SH-SY5Y (cell line): ENCODE data around the gene GALNT13.

ENCODE experiments used
- GATA2 ChIP-seq: IDR thresholded peaks from 2 replicates; pipeline ENCODE4 v1.6.1; 2011; ENCODE audit warnings: mild to moderate bottlenecking, low read depth, low read length
- GATA3 ChIP-seq: IDR thresholded peaks from 2 replicates; pipeline ENCODE4 v1.6.1; 2011; ENCODE audit warnings: low read depth, mild to moderate bottlenecking, low read length, moderate library complexity

GRCh38 chr2:154173164-154173563 lies 301.4 kb downstream of the GALNT13 start:
- TF ChIP-seq GATA2 (no peak), GATA3 (no peak)
